GM21381 (cell line): ENCODE results near the gene MCRIP2.

Experiments used
- ATAC-seq: cut with Tn5 transposase; IDR thresholded peaks from one replicate; pipeline ENCODE4 v1.9.1; 2021; ENCODE audit warnings: mild to moderate bottlenecking, moderate library complexity; ENCODE audit not compliant: unreplicated experiment

Gene MCRIP2

DNA sequence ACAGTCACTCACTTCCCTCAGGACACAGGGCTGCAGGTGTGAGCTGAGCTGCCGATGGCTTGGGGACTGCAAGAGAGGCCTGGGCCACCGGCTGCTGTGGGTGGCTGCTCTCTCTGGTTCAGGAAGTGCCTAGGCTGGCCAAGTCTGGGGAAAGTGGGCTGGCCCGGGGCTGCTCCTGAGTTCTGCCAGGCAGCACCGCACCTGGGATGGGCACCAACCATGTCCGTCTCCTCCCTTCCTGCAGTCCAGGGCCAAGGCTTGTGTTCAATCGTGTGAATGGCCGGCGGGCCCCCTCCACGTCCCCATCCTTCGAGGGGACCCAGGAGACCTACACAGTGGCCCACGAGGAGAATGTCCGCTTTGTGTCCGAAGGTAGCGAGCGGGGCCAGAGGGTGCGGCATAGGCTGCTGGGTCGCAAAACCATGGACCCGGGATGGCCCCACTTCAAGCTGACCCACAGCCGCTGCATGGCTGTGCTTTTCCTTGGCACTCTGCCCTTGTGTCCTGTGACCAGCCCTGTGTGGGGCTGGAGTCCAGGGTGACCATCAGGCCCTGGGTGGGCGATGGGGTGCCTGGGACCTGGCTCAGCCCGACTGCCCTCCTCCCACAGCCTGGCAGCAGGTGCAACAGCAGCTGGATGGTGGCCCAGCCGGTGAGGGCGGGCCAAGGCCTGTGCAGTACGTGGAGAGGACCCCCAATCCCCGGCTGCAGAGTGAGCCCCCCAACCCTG, 5.7 kb downstream of the MCRIP2 start:
- ATAC-seq, result no peak

GRCh38 chr16:648071-648780, 6.6 kb downstream of the MCRIP2 start:
- ATAC-seq, result no peak

DNA sequence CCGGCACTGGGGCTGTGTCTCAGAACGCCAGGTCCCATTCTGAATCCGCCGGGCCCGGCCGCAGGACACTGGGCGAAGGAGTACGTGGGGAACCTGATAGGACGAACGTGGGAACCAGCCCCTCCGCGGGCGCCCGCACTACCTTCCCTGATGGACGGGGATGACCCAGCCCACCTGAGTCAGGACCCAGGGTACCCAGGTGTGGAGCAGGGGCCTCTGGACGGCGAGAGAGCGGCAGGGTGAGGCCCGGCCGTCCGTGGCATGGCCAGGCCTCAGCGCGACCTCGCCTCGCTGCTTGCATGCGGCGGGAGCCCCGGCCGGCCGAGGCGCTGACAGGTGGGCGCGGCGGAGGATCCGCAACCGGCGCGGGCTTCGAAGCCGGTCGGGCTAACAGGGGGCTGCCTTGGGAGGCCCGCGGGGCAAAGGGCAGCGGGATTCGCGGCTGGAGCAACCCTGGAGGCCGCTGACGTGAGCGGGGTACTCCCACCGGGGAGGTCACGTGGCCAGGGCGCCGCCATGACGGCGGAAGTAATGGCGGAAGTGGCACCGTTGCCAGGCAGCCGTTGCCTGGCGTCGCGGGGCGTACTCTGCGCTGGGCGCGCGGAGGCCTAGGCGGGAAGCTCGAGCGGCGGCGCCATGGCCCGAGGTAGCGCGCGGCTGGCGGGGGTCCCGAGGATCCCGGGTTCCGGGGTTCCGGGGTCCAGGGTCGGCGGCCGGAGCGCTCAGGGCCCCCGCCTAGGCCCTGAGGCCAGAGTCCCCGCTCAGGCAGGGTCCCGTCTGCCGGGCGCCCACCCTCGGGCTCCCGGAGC, 7.4 kb downstream of the MCRIP2 start, which contains the start of gene WDR90:
Gene WDR90 (plus strand): TSS at position 585 of the 809 bp plus-strand sequence. CDS start 52 bp downstream, at position 637.
- ATAC-seq, result peak; percentile 75

- ATAC-seq, result no peak
These were observed 8.0 kb downstream of the MCRIP2 start for GRCh38 chr16:649631-650030.

DNA sequence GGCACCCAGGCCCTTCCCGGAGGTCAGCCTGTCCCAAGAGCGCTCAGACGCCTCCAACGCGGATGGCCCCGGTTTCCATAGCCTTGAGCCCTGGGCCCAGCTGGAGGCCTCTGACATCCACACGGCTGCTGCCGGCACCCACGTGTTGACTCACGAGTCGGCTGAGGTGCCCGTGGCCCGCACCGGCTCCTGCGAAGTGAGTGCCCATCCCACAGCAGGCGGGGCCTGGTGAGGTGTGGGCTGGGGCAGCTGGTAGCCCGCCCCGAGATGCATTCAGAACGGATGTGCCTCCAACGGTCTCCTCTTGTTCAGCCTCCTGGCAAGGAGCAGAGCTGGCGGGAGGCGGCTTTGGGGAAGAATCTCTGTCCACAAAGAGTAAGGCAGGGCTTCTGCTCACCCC, 10.2 kb downstream of the MCRIP2 start:
- no peak for ATAC-seq

GRCh38 chr16:652454-653305, 11.1 kb downstream of the MCRIP2 start:
- no peak for ATAC-seq

DNA sequence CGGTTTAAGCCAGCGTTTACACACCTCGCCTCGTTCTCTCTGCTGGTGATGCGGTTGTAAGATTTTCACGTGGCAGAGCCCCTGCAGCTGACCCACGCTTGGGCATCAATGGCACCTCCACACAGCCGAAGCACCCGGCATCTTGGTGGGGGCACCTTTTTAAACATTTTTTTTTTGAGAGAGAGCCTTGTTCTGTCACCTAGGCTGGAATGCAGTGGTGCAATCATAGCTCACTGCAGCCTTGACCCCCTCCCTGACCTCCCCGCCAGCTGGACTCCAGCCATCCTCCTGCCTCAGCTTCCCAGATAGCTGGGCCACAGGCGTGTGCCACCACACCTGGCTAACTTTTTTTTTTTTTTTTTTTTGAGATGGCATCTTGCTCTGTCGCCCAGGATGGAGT, 12.4 kb downstream of the MCRIP2 start:
- no peak for ATAC-seq

GRCh38 chr16:657487-657886, 15.9 kb downstream of the MCRIP2 start:
- ATAC-seq, result no peak

DNA sequence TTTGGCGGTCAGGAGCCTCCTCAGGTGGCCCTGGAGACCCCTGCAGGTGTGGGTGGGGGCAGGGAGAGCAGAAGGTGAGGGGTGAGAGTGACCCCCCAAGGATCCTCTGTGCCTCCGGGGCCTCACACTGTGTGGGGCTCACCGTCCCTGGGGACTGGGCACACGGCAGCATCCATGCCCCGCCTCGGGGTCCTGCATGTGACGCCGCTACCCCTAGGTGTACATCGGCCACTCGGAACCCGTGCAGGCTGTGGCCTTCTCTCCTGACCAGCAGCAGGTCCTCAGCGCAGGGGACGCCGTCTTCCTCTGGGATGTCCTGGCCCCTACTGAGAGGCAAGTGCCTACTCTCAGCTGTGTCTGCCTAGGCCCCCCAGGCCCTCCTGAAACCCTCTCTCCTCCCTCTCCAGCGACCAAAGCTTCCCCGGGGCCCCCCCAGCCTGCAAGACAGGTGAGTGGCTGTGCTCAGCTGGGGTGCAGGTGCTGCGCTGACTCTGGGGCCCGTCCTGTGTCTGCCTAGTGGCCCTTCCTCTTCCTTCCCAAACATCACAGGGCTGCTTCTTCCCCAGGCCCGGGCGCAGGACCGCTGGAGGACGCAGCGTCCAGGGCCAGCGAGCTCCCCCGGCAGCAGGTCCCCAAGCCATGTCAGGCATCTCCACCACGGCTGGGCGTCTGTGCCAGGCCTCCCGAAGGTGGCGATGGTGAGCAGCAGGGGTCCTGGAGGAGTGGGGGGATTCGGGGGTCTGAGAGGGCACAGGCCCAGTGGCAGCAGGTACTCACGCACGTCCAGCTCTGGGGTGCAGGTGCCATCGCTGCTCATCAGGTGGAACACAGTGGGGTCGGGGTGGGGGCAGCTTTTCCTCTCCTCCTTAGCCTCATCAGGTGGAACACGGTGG, 17.3 kb downstream of the MCRIP2 start:
- ATAC-seq, result no peak

DNA sequence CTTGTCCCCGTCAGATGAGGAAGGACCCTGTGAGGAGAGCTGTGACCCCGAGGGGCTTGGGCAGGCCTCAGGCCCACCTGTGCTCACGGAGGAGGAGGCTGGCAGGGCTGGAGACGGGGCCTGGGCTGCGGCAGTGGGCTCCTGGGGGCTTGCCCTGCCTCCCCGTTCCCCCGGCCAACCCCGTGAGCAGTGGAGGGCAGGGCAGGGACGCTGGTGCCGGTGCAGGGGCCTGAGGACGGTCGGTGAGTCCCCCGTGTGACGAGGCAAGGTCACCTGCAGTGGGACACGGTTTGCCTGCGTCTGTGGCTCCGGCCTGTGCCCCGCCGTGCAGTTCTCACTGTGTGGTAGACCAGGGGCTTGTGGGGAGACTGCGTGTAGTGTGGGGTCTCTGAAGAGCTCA, 18.0 kb downstream of the MCRIP2 start:
- no peak for ATAC-seq

- no peak for ATAC-seq
These were observed 18.5 kb downstream of the MCRIP2 start for GRCh38 chr16:660132-660458.

DNA sequence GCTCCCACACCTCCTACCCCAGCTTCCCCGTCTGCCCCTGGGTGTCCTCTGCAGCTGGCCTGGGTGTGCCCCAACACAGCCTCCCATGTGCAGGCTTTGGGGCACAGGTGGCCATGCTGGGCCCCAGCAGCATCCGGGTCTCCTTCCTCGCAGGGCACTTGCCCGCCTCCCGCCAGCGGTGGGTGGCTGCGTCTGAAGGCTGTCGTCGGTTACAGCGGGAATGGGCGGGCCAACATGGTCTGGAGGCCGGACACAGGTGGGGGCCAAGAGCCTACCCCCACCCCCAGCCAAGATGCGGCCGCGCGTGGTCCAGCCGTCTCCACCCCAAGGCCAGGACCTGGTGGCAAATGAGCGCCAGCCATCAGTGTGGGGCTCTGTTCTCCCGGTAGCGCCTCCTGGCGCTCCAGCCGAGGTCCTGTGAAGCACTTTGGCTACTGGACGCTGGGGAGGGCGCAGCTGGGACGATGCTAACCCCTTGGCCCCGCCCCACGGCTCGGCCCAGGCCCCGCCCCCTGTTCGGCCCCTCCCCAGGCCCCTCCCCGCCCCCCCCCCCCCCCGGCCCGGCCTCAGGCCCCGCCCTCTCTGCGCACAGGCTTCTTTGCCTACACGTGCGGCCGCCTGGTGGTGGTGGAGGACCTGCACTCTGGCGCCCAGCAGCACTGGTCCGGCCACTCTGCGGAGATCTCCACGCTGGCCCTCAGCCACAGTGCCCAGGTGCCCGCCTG, 19.0 kb downstream of the MCRIP2 start:
- ATAC-seq, result peak; percentile 56

DNA sequence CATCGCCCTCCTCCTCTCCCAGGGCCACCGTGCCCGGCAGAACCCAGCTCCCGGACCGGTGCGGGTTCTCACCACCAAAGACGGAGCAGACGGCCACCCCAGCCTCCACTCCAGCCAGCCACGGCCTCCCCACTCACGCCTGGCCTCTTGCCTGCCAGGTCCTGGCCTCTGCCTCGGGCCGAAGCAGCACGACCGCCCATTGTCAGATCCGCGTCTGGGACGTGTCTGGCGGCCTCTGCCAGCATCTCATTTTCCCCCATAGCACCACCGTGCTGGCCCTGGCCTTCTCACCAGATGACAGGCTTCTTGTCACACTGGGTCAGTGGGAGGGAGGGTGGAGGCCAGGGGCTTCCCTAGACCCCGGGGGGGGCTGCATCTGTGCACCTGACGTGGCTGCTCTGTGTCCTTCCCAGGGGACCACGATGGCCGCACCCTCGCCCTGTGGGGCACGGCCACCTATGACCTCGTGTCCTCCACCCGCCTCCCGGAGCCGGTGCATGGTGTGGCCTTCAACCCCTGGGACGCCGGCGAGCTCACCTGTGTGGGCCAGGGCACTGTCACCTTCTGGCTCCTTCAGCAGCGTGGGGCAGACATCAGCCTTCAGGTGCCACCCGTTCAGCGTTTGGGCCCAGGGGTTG, 19.7 kb downstream of the MCRIP2 start:
- no peak for ATAC-seq

DNA sequence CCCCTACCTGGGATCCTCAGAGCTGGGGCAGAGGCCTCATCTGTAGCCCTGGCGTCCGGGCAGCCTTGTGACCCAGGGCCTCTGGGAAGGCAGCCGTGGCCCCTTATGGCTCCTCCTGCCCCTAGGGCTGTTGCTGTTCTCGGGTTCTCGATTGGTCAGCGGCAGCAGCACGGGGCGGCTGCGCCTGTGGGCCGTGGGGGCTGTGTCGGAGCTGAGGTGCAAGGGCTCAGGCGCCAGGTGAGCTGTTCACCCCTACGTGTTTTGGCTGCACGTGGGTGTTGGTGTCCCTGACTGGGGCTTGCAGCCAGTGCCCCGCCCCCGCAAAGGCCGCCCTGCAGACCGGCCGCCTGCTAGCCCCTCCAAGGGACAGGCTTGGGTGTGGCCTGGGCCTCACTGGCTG, 20.5 kb downstream of the MCRIP2 start:
- ATAC-seq, result no peak

DNA sequence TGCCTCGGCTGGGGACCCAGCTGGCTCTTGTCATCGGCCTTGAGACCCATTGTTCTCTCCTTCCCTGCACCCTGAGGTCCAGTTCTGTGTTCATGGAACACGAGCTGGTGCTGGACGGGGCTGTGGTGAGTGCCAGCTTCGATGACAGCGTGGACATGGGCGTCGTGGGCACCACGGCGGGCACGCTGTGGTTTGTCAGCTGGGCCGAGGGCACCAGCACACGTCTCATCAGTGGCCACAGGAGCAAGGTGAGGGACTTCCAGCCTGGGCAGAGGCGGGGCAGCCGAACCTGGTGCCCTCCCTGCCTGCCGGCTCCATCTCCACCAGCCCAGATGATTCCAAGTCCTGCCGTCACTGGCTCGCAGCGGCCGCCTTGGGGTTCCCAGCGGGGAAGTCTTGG, 21.0 kb downstream of the MCRIP2 start:
- no peak for ATAC-seq

- no peak for ATAC-seq
These were observed 24.9 kb downstream of the MCRIP2 start for GRCh38 chr16:666572-666971.

- no peak for ATAC-seq
These were observed 25.6 kb downstream of the MCRIP2 start for GRCh38 chr16:667113-667779.
